NT2/D1 (cell line): ENCODE results near the gene PPWD1.

Experiments used
- DNase-seq: peaks from one replicate; pipeline ENCODE4 v3.0.0-alpha.2; 2011; ENCODE audit warnings: low read depth, low spot score
- H3K27me3 ChIP-seq: 2 replicates; pipeline ENCODE4 v1.6.0; 2011; ENCODE audit warnings: mild to moderate bottlenecking; ENCODE audit not compliant: insufficient read length, insufficient read depth
- H3K36me3 ChIP-seq: 2 replicates; pipeline ENCODE4 v1.6.1; 2011; ENCODE audit warnings: mild to moderate bottlenecking, low read length, mixed read lengths; ENCODE audit not compliant: insufficient read depth, insufficient read length
- H3K4me1 ChIP-seq: 2 replicates; pipeline ENCODE4 v1.5.1; 2011; ENCODE audit not compliant: insufficient read depth, insufficient read length
- H3K4me3 ChIP-seq: 2 replicates; pipeline ENCODE4 v1.5.1; 2011; ENCODE audit warnings: low read depth; ENCODE audit not compliant: insufficient read length
- H3K9ac ChIP-seq: 2 replicates; pipeline ENCODE4 v1.6.0; 2011; ENCODE audit warnings: low read depth; ENCODE audit not compliant: insufficient read length
- H3K9me3 ChIP-seq: 2 replicates; pipeline ENCODE4 v1.5.1; 2011; ENCODE audit warnings: mild to moderate bottlenecking, low read length; ENCODE audit not compliant: insufficient read depth
- SUZ12 ChIP-seq: IDR thresholded peaks from 2 replicates; pipeline ENCODE4 v1.6.1; 2011; ENCODE audit not compliant: insufficient read length, insufficient read depth; ENCODE audit errors: extremely low read depth
- YY1 ChIP-seq: IDR thresholded peaks from 2 replicates; pipeline ENCODE4 v1.6.1; 2011; ENCODE audit not compliant: insufficient read length, insufficient read depth
- ZNF274 ChIP-seq: IDR thresholded peaks from 2 replicates; pipeline ENCODE4 v1.6.1; 2011; ENCODE audit warnings: mild to moderate bottlenecking, low read depth, low read length

Gene PPWD1

DNA sequence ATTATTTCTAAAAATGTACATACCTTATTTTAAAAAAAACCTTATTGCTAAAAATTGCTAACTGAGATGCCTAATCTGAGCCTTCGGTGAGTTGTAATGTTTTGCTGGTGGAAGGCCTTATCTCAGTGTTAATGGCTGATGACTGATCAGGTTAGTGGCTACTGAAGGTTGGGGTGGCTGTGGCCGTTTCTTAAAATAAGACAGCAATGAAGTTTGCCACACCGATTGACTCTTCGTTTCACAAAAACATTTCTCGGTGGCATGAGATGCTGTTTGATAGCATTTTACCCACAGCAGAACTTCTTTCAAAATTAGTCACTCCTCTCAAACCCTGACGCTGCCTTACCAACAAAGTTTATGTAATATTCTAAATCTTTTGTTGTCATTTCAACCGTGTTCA is 14.8 kb upstream of the PPWD1 start:
- DNase-seq = no peak
- H3K36me3 ChIP-seq = peaks cover 57% of the 10 kb centered on the region

DNA sequence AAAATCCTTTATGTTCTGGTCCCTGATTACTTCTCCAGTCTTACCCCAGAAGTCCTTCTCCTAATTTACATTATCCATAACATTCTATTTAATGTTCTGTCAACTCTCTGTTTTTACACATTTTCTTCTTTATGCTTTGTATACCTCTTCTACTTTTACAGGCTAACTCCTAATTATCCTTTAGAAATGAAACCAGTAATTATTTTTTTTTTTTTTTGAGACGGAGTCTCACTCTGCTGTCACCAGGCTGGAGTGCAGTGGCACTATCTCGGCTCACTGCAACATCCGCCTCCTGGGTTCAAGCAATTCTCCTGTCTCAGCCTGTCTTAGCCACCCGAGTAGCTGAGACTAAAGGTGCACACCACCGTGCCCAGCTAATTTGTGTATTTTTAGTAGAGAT is 9.2 kb upstream of the PPWD1 start:
- Histone ChIP-seq H3K9ac (no peak overlapping the region), H3K4me1 (no peaks in the 10 kb centered on the region), H3K9me3 (no peaks in the 10 kb centered on the region), H3K36me3 (peaks cover 67% of the 10 kb centered on the region), H3K4me3 (no peak overlapping the region), H3K27me3 (no peaks in the 10 kb centered on the region)
- no peak for TF ChIP-seq SUZ12
- no peak for TF ChIP-seq YY1
- TF ChIP-seq ZNF274 = no peak
- no peak for DNase-seq

More for the DNA sequence above, 14.8 kb upstream of the PPWD1 start:
- no peaks in the 10 kb centered on the region for H3K27me3 ChIP-seq
- H3K4me1 ChIP-seq = no peaks in the 10 kb centered on the region
- no peak overlapping the region for H3K4me3 ChIP-seq
- TF ChIP-seq YY1 = no peak
- TF ChIP-seq ZNF274 = no peak
- TF ChIP-seq SUZ12 = no peak
- no peak overlapping the region for H3K9ac ChIP-seq
- H3K9me3 ChIP-seq = no peaks in the 10 kb centered on the region

- H3K9me3 ChIP-seq = no peaks in the 10 kb centered on the region
- no peaks in the 10 kb centered on the region for H3K27me3 ChIP-seq
- H3K9ac ChIP-seq = no peak overlapping the region
- H3K36me3 ChIP-seq = peaks cover 60% of the 10 kb centered on the region
- TF ChIP-seq YY1 (no peak), ZNF274 (no peak), SUZ12 (no peak)
- DNase-seq = no peak
- no peak overlapping the region for H3K4me3 ChIP-seq
- no peaks in the 10 kb centered on the region for H3K4me1 ChIP-seq
Observed at GRCh38 chr5:65555287-65555686, 7.8 kb upstream of the PPWD1 start.

GRCh38 chr5:65556181-65556580 is 6.9 kb upstream of the PPWD1 start:
- Histone ChIP-seq H3K9me3 (no peaks in the 10 kb centered on the region), H3K27me3 (no peaks in the 10 kb centered on the region), H3K4me3 (no peak overlapping the region), H3K9ac (no peak overlapping the region), H3K4me1 (no peaks in the 10 kb centered on the region), H3K36me3 (peaks cover 62% of the 10 kb centered on the region)
- no peak for DNase-seq
- TF ChIP-seq ZNF274 (no peak), YY1 (no peak), SUZ12 (no peak)

- DNase-seq = no peak
- Histone ChIP-seq H3K27me3 (no peaks in the 10 kb centered on the region), H3K9me3 (no peaks in the 10 kb centered on the region), H3K4me1 (no peaks in the 10 kb centered on the region), H3K36me3 (peaks cover 62% of the 10 kb centered on the region), H3K9ac (no peak overlapping the region), H3K4me3 (no peak overlapping the region)
- TF ChIP-seq ZNF274 (no peak), YY1 (no peak), SUZ12 (no peak)
Observed at GRCh38 chr5:65556718-65557117, 6.4 kb upstream of the PPWD1 start.

- Histone ChIP-seq H3K4me3 (peak overlapping the region; percentile 98), H3K9ac (peak overlapping the region; percentile 97), H3K4me1 (no peaks in the 10 kb centered on the region), H3K27me3 (no peaks in the 10 kb centered on the region), H3K9me3 (no peaks in the 10 kb centered on the region), H3K36me3 (peaks cover 26% of the 10 kb centered on the region)
- DNase-seq = no peak
- no peak for TF ChIP-seq YY1
- no peak for TF ChIP-seq ZNF274
- TF ChIP-seq SUZ12 = no peak
Observed at GRCh38 chr5:65563777-65564176, 681 bp downstream of the PPWD1 start.

- Histone ChIP-seq H3K4me1 (no peaks in the 10 kb centered on the region), H3K27me3 (no peaks in the 10 kb centered on the region), H3K4me3 (no peak overlapping the region), H3K9ac (no peak overlapping the region), H3K9me3 (no peaks in the 10 kb centered on the region), H3K36me3 (peaks cover 27% of the 10 kb centered on the region)
- DNase-seq = no peak
- TF ChIP-seq YY1 (no peak), SUZ12 (no peak), ZNF274 (no peak)
Observed at GRCh38 chr5:65566505-65566904, 3.4 kb downstream of the PPWD1 start.

DNA sequence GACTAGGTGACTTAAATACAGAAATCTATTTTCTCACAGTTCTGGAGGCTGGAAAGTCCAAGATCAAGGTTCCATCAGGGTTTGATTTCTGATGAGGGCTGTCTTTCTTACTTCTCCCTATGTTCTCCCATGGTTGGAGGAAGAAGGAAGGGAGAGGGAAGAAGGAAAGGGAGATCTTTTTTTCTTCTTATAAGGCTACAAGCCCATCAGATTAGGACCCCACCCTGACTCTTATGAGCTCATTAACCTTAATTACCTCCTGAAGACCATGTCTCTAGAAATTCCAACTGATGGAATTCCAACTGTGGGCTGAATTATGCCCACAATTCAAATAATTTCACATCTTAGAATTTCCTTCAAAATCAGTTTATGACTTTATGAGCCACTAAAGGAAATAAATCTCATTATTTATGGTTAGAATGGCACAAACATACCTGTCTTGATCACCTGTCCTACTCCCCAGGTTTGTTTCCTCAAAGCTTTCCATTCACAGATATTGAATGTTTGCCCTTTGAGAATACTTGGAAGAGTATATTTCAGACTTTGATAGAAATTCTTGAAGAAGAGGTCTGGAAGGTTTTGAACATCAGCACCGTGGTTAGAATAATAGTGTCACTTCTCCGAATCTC is 7.6 kb downstream of the PPWD1 start:
- Histone ChIP-seq H3K36me3 (peaks cover 35% of the 10 kb centered on the region), H3K9ac (no peak overlapping the region), H3K27me3 (no peaks in the 10 kb centered on the region), H3K4me1 (no peaks in the 10 kb centered on the region), H3K4me3 (no peak overlapping the region), H3K9me3 (no peaks in the 10 kb centered on the region)
- DNase-seq = no peak
- TF ChIP-seq ZNF274 = no peak
- no peak for TF ChIP-seq SUZ12
- TF ChIP-seq YY1 = no peak
